MCF 10A (cell line): Measurements from ENCODE around the gene SPTSSA. TPM values are rescaled to one million over a fixed set of nuclear protein-coding genes. Genes with fewer than 3 reads are reported as not detected.
A peak's percentile ranks its signal among the peaks of the same experiment; 100 is the strongest.

Experiments
- BruUV-seq: library from RNA; stranded (reverse); fragments of 400-500 nt; replicated peaks from 2 replicates; lab custom pipeline; 2021; lab: Mats Ljungman, UMichigan
- CTCF ChIA-PET: fragments of 300-600 bp; sonication (Branson Sonifier 250); formaldehyde crosslinking; extraction: SDS; loops from one replicate; lab custom pipeline; 2021; ENCODE audit warnings: antibody characterized with exemption, inconsistent platforms; lab: Yijun Ruan, JAX
- POLR2A ChIA-PET: fragments of 300-600, 350-650 bp; sonication (Branson Sonifier 250); formaldehyde crosslinking; extraction: SDS; loops from one replicate; lab custom pipeline; 2020; ENCODE audit warnings: antibody characterized with exemption, inconsistent platforms; lab: Yijun Ruan, JAX
- DNase-seq: peaks from one replicate; pipeline ENCODE4 v3.0.0-alpha.2; 2018; ENCODE audit not compliant: unreplicated experiment
- H3K27ac Mint-ChIP-seq: one replicate; pipeline ENCODE4 v1.8.0; 2022; ENCODE audit warnings: mild to moderate bottlenecking, low read depth, mixed read lengths; ENCODE audit not compliant: unreplicated experiment
- H3K27me3 Mint-ChIP-seq: one replicate; pipeline ENCODE4 v1.8.0; 2022; ENCODE audit warnings: mixed read lengths; ENCODE audit not compliant: insufficient read depth, unreplicated experiment
- H3K36me3 Mint-ChIP-seq: one replicate; pipeline ENCODE4 v1.8.0; 2022; ENCODE audit warnings: mild to moderate bottlenecking, moderate library complexity, mixed read lengths; ENCODE audit not compliant: insufficient read depth, unreplicated experiment
- H3K4me1 Mint-ChIP-seq: one replicate; pipeline ENCODE4 v1.8.0; 2022; ENCODE audit warnings: mixed read lengths; ENCODE audit not compliant: insufficient read depth, unreplicated experiment
- H3K4me3 Mint-ChIP-seq: one replicate; pipeline ENCODE4 v1.8.0; 2022; ENCODE audit warnings: mild to moderate bottlenecking, moderate library complexity, mixed read lengths; ENCODE audit not compliant: unreplicated experiment
- H3K9me3 Mint-ChIP-seq: one replicate; pipeline ENCODE4 v1.8.0; 2022; ENCODE audit warnings: mixed read lengths; ENCODE audit not compliant: unreplicated experiment
- intact Hi-C: fragments of 100-400 bp; cut with micrococcal nuclease; formaldehyde crosslinking; loops from 2 replicates; pipeline ENCODE4 v1.14.1; 2022
- total RNA-seq: library from RNA; stranded (reverse); gene quantifications from 2 replicates; pipeline ENCODE4 v1.2.3, GENCODE V29; 2022
- TF ChIP-seq, protein P1 (sequence below): fragments of 200-600 bp; IDR thresholded peaks from one replicate; pipeline ENCODE4 v1.8.0; 2022; ENCODE audit warnings: antibody characterized with exemption, mild to moderate bottlenecking; ENCODE audit not compliant: unreplicated experiment

The SPTSSA gene
- total RNA-seq, 1 experiment from 2014 or later: 30.5 TPM

GRCh38 chr14:34498684-34499412, 36.8 kb upstream of the SPTSSA start:
- Mint-ChIP-seq H3K9me3 (no peaks in the 10 kb centered on the region), H3K4me1 (peaks cover 23% of the 10 kb centered on the region), H3K27ac (peak overlapping the region; percentile 13), H3K27me3 (no peaks in the 10 kb centered on the region), H3K4me3 (no peak overlapping the region), H3K36me3 (no peaks in the 10 kb centered on the region)
- CTCF ChIA-PET: interaction anchor here (0.6 to 7.5 kb wide), 28 partner anchors 11 to 1924 kb away, joined by 3 to 102 read pairs (median 4); no protein-coding TSS in a partner anchor
- POLR2A ChIA-PET: interaction anchor here (0.7 to 5.7 kb wide), 8 partner anchors 36 to 375 kb away, joined by 3 to 76 read pairs (median 5); partner anchors contain the start of gene SPTSSA
- TF ChIP-seq, protein P1, sequence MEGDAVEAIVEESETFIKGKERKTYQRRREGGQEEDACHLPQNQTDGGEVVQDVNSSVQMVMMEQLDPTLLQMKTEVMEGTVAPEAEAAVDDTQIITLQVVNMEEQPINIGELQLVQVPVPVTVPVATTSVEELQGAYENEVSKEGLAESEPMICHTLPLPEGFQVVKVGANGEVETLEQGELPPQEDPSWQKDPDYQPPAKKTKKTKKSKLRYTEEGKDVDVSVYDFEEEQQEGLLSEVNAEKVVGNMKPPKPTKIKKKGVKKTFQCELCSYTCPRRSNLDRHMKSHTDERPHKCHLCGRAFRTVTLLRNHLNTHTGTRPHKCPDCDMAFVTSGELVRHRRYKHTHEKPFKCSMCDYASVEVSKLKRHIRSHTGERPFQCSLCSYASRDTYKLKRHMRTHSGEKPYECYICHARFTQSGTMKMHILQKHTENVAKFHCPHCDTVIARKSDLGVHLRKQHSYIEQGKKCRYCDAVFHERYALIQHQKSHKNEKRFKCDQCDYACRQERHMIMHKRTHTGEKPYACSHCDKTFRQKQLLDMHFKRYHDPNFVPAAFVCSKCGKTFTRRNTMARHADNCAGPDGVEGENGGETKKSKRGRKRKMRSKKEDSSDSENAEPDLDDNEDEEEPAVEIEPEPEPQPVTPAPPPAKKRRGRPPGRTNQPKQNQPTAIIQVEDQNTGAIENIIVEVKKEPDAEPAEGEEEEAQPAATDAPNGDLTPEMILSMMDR: peak; percentile 68
- intact Hi-C loops: loop anchor here (1.0 to 10.0 kb wide), 3 partner anchors 37 to 168 kb away; partner anchors contain the start of gene SPTSSA
- peak; percentile 78 for DNase-seq
- BruUV-seq: no TSS peak

- TF ChIP-seq, protein P1: no peak
- H3K36me3 Mint-ChIP-seq: no peaks in the 10 kb centered on the region
Measured at GRCh38 chr14:34496679-34497513, 34.9 kb upstream of the SPTSSA start.

GRCh38 chr14:34496007-34496678, 34.1 kb upstream of the SPTSSA start:
- ChIA-PET CTCF (interaction anchor here (0.5 to 7.5 kb wide), 14 partner anchors 10 to 177 kb away, joined by 3 to 102 read pairs (median 4); partner anchors contain the start of gene SPTSSA), POLR2A (interaction anchor here (0.9 to 5.7 kb wide), 15 partner anchors 14 to 199 kb away, joined by 3 to 76 read pairs (median 5); partner anchors contain the start of genes EAPP and SPTSSA)
- no peaks in the 10 kb centered on the region for H3K9me3 Mint-ChIP-seq
- H3K27me3 Mint-ChIP-seq: no peaks in the 10 kb centered on the region
- intact Hi-C loops: loop anchor here (5.0 to 10.0 kb wide), 2 partner anchors 34 to 131 kb away; partner anchors contain the start of gene SPTSSA
- BruUV-seq: no TSS peak
- TF ChIP-seq, protein P1: no peak
- H3K4me3 Mint-ChIP-seq: no peak overlapping the region
- DNase-seq: peak; percentile 35
- peaks cover 18% of the 10 kb centered on the region for H3K4me1 Mint-ChIP-seq
- H3K27ac Mint-ChIP-seq: peak overlapping the region; percentile 97
- no peaks in the 10 kb centered on the region for H3K36me3 Mint-ChIP-seq

More at GRCh38 chr14:34496679-34497513, 34.9 kb upstream of the SPTSSA start:
- ChIA-PET CTCF (interaction anchor here (0.6 to 7.5 kb wide), 16 partner anchors 10 to 654 kb away, joined by 3 to 102 read pairs (median 4); no protein-coding TSS in a partner anchor), POLR2A (interaction anchor here (0.7 to 5.7 kb wide), 24 partner anchors 15 to 378 kb away, joined by 3 to 76 read pairs (median 4); partner anchors contain the start of genes BAZ1A, EAPP and SPTSSA)
- H3K9me3 Mint-ChIP-seq: no peaks in the 10 kb centered on the region
- DNase-seq: peak; percentile 99
- intact Hi-C loops: loop anchor here (5.0 to 10.0 kb wide), 2 partner anchors 35 to 132 kb away; partner anchors contain the start of gene SPTSSA
- H3K4me3 Mint-ChIP-seq: peak overlapping the region; percentile 26
- no peaks in the 10 kb centered on the region for H3K27me3 Mint-ChIP-seq
- peak overlapping the region; percentile 97 for H3K27ac Mint-ChIP-seq
- H3K4me1 Mint-ChIP-seq: peaks cover 18% of the 10 kb centered on the region
- no TSS peak for BruUV-seq
